Erythroblast (primary cell): Measurements from ENCODE around the gene ASB1.

Experiments
- GATA1 ChIP-seq: IDR thresholded peaks from 2 replicates; pipeline ENCODE4 v1.6.1; 2011; ENCODE audit warnings: low read depth, mild to moderate bottlenecking, control low read depth, low read length, moderate library complexity
- POLR2A ChIP-seq: IDR thresholded peaks from 2 replicates; pipeline ENCODE4 v1.6.1; 2011; ENCODE audit warnings: mild to moderate bottlenecking, low read length

GRCh38 chr2:238492840-238493239 lies 66.1 kb downstream of the ASB1 start:
- no peak for TF ChIP-seq POLR2A
- TF ChIP-seq GATA1 = no peak
